ENCODE data around the gene DHX29.
A peak's percentile ranks its signal among the peaks of the same experiment; 100 is the strongest.

The DHX29 gene

GRCh38 chr5:55307383-55308253 lies at the start of gene DHX29, which contains the start of gene MTREX:
Gene DHX29 (minus strand): TSS chr5:55307694. CDS start chr5:55307573, 121 bp downstream.
Gene MTREX (plus strand): TSS chr5:55307989. CDS start chr5:55308014, 25 bp downstream.
- Mint-ChIP-seq H3K4me1 (ENCODE audit: low read depth) (peaks cover 34% of the 10 kb centered on the region), H3K27me3 (no peaks in the 10 kb centered on the region), H3K27ac (no peak within 1 kb of the TSS), H3K4me3 (no peak within 1 kb of the TSS), H3K9me3 (ENCODE audit: low read depth) (no peaks in the 10 kb centered on the region), H3K36me3 (peaks cover 11% of the 10 kb centered on the region)

GRCh38 chr5:55356896-55357295 lies 49.4 kb upstream of the DHX29 start:
- Mint-ChIP-seq H3K27ac (no peak overlapping the region), H3K4me1 (ENCODE audit: low read depth) (no peaks in the 10 kb centered on the region), H3K36me3 (peaks cover 38% of the 10 kb centered on the region), H3K27me3 (no peaks in the 10 kb centered on the region), H3K4me3 (no peak overlapping the region), H3K9me3 (ENCODE audit: low read depth) (no peaks in the 10 kb centered on the region)

- Mint-ChIP-seq H3K36me3 (peaks cover 31% of the 10 kb centered on the region), H3K4me1 (ENCODE audit: low read depth) (no peaks in the 10 kb centered on the region)
Measured at GRCh38 chr5:55350754-55351153, 43.3 kb upstream of the DHX29 start.

GRCh38 chr5:55347786-55348185 lies 40.3 kb upstream of the DHX29 start:
- Mint-ChIP-seq H3K9me3 (ENCODE audit: low read depth) (no peaks in the 10 kb centered on the region), H3K4me3 (no peak overlapping the region), H3K27ac (peak overlapping the region; percentile 16), H3K36me3 (peaks cover 20% of the 10 kb centered on the region), H3K4me1 (ENCODE audit: low read depth) (no peaks in the 10 kb centered on the region), H3K27me3 (no peaks in the 10 kb centered on the region)

More at GRCh38 chr5:55350754-55351153, 43.3 kb upstream of the DHX29 start:
- Mint-ChIP-seq H3K9me3 (ENCODE audit: low read depth) (no peaks in the 10 kb centered on the region), H3K27ac (no peak overlapping the region), H3K4me3 (no peak overlapping the region), H3K27me3 (no peaks in the 10 kb centered on the region)

GRCh38 chr5:55345327-55345726 lies 37.8 kb upstream of the DHX29 start:
- Mint-ChIP-seq H3K4me3 (no peak overlapping the region), H3K4me1 (ENCODE audit: low read depth) (no peaks in the 10 kb centered on the region), H3K9me3 (ENCODE audit: low read depth) (no peaks in the 10 kb centered on the region), H3K27me3 (no peaks in the 10 kb centered on the region), H3K27ac (no peak overlapping the region), H3K36me3 (peaks cover 15% of the 10 kb centered on the region)

- Mint-ChIP-seq H3K36me3 (peaks cover 12% of the 10 kb centered on the region), H3K27ac (peak overlapping the region; percentile 58), H3K4me3 (no peak overlapping the region), H3K27me3 (no peaks in the 10 kb centered on the region), H3K4me1 (ENCODE audit: low read depth) (no peaks in the 10 kb centered on the region), H3K9me3 (ENCODE audit: low read depth) (no peaks in the 10 kb centered on the region)
Measured at GRCh38 chr5:55344392-55344992, 37.0 kb upstream of the DHX29 start.

- no peaks in the 10 kb centered on the region for H3K27me3 Mint-ChIP-seq
- peaks cover 12% of the 10 kb centered on the region for H3K36me3 Mint-ChIP-seq
- H3K4me3 Mint-ChIP-seq = no peak overlapping the region
- H3K27ac Mint-ChIP-seq = no peak overlapping the region
- no peaks in the 10 kb centered on the region for H3K9me3 Mint-ChIP-seq (ENCODE audit: low read depth)
- H3K4me1 Mint-ChIP-seq (ENCODE audit: low read depth) = peaks cover 8% of the 10 kb centered on the region
Measured at GRCh38 chr5:55343609-55344008, 36.1 kb upstream of the DHX29 start.

GRCh38 chr5:55343107-55343506 lies 35.6 kb upstream of the DHX29 start:
- Mint-ChIP-seq H3K36me3 (peaks cover 11% of the 10 kb centered on the region), H3K4me3 (no peak overlapping the region), H3K9me3 (ENCODE audit: low read depth) (no peaks in the 10 kb centered on the region), H3K4me1 (ENCODE audit: low read depth) (peaks cover 13% of the 10 kb centered on the region), H3K27me3 (no peaks in the 10 kb centered on the region), H3K27ac (peak overlapping the region; percentile 42)

GRCh38 chr5:55338810-55339243 lies 31.3 kb upstream of the DHX29 start:
- Mint-ChIP-seq H3K36me3 (no peaks in the 10 kb centered on the region), H3K4me3 (peak overlapping the region; percentile 34), H3K27me3 (no peaks in the 10 kb centered on the region), H3K9me3 (ENCODE audit: low read depth) (no peaks in the 10 kb centered on the region), H3K4me1 (ENCODE audit: low read depth) (peaks cover 30% of the 10 kb centered on the region), H3K27ac (peak overlapping the region; percentile 78)

GRCh38 chr5:55338092-55338613 lies 30.7 kb upstream of the DHX29 start:
- Mint-ChIP-seq H3K4me3 (peak overlapping the region; percentile 1), H3K27me3 (no peaks in the 10 kb centered on the region), H3K4me1 (ENCODE audit: low read depth) (peaks cover 30% of the 10 kb centered on the region)

GRCh38 chr5:55333811-55334210 lies 26.3 kb upstream of the DHX29 start:
- no peak overlapping the region for H3K27ac Mint-ChIP-seq
- no peaks in the 10 kb centered on the region for H3K9me3 Mint-ChIP-seq (ENCODE audit: low read depth)
- H3K27me3 Mint-ChIP-seq = no peaks in the 10 kb centered on the region
- H3K4me1 Mint-ChIP-seq (ENCODE audit: low read depth) = peaks cover 42% of the 10 kb centered on the region
- peaks cover 18% of the 10 kb centered on the region for H3K36me3 Mint-ChIP-seq
- H3K4me3 Mint-ChIP-seq = no peak overlapping the region

More at GRCh38 chr5:55338092-55338613, 30.7 kb upstream of the DHX29 start:
- Mint-ChIP-seq H3K36me3 (peaks cover 3% of the 10 kb centered on the region), H3K27ac (peak overlapping the region; percentile 67), H3K9me3 (ENCODE audit: low read depth) (no peaks in the 10 kb centered on the region)

- Mint-ChIP-seq H3K27me3 (no peaks in the 10 kb centered on the region), H3K9me3 (ENCODE audit: low read depth) (no peaks in the 10 kb centered on the region), H3K36me3 (peaks cover 18% of the 10 kb centered on the region), H3K4me3 (no peak overlapping the region), H3K4me1 (ENCODE audit: low read depth) (peaks cover 36% of the 10 kb centered on the region), H3K27ac (no peak overlapping the region)
Measured at GRCh38 chr5:55333017-55333416, 25.5 kb upstream of the DHX29 start.

GRCh38 chr5:55331321-55331720 lies 23.8 kb upstream of the DHX29 start:
- H3K36me3 Mint-ChIP-seq = peaks cover 20% of the 10 kb centered on the region

GRCh38 chr5:55327281-55327680 lies 19.8 kb upstream of the DHX29 start:
- Mint-ChIP-seq H3K27ac (peak overlapping the region; percentile 68), H3K36me3 (peaks cover 17% of the 10 kb centered on the region), H3K4me3 (no peak overlapping the region), H3K9me3 (ENCODE audit: low read depth) (no peaks in the 10 kb centered on the region), H3K4me1 (ENCODE audit: low read depth) (peaks cover 32% of the 10 kb centered on the region), H3K27me3 (no peaks in the 10 kb centered on the region)

More at GRCh38 chr5:55331321-55331720, 23.8 kb upstream of the DHX29 start:
- H3K4me1 Mint-ChIP-seq (ENCODE audit: low read depth) = peaks cover 35% of the 10 kb centered on the region
- no peaks in the 10 kb centered on the region for H3K9me3 Mint-ChIP-seq (ENCODE audit: low read depth)
- no peak overlapping the region for H3K4me3 Mint-ChIP-seq
- no peak overlapping the region for H3K27ac Mint-ChIP-seq
- H3K27me3 Mint-ChIP-seq = no peaks in the 10 kb centered on the region

- Mint-ChIP-seq H3K4me1 (ENCODE audit: low read depth) (peaks cover 33% of the 10 kb centered on the region), H3K9me3 (ENCODE audit: low read depth) (no peaks in the 10 kb centered on the region), H3K36me3 (peaks cover 12% of the 10 kb centered on the region), H3K27ac (no peak overlapping the region), H3K4me3 (no peak overlapping the region), H3K27me3 (no peaks in the 10 kb centered on the region)
Measured at GRCh38 chr5:55325621-55326020, 18.1 kb upstream of the DHX29 start.
